ENCODE results near the gene ACR.
"Not testable (repeated sequence)": the region's sequence is repeated elsewhere in the genome, so short reads cannot be mapped to it uniquely, and the experiment has no call there.

Gene ACR

DNA sequence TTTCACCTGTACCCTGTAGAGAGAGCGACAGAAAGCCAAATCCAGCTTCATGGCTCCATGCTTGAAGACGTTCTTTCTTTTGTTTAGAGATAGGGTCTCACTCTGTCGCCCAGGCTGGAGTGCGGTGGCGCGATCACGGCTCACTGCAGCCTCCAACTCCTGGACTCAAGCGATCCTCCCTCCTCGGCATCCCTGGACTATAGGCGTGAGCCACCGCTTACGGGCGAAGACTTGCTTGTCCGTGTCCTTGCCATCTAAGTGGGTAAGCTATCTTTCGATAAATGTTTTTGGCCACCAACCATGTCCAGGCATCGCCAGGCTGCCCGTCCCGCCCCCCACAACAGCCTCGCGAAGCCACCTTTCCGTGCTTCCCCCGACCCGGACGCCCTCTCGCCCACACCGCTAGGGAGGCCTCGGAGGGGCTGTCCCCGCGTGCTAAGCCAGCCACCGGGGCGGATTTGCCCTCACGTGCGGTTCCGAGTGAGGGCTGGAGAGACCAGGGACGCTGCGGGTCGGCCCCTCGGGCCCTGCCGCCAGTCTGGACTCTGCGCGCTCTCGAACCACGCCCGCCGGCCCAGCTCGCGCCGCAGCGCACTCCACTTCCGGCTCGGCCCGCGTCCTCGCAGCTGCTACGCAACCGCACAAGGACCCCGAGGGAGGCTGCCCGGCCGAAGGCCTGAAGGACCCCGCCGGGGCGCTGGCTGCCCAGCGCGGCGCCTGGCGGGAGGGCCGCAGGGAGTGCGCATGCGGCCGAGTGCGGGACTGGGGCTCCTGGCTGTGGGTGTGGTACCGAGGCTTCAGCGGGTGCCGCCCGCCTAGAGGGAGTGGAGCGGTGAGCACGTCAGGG is 45.3 kb downstream of the ACR start, which contains the start of gene RABL2B:
Gene RABL2B, minus strand, starts transcription at position 604 of the 847 bp plus-strand sequence. CDS start 1,342 bp downstream, outside the sequence.
- H3K27ac Mint-ChIP-seq; H3K9me3 Mint-ChIP-seq; H3K36me3 Mint-ChIP-seq (ENCODE audit: low read depth); H3K27me3 Mint-ChIP-seq (ENCODE audit: low read depth, poor library complexity): not testable (repeated sequence)
- H3K4me3 Mint-ChIP-seq = peak within 1 kb of the TSS; percentile 88
- peak; percentile 87 for DNase-seq
- H3K4me1 Mint-ChIP-seq = peaks cover 14% of the 10 kb centered on the region

DNA sequence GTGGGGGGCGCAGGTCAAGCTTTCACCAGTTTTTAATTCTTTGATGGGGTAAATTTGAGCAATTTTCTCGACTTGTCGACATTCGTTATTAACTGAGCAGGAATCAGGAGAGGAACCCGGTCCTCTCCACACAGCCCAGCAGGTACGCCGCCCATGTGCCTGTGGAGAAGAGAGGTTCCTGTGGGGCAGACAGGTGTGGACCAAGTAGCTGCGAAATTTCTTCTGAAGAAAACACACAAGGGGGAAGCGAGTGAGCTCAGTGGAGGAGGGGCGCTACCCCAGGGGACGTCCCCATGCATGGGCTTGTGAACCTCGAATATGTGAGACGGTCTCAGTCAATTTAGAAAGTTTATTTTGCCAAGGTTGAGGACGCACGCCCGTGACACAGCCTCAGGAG is 45.9 kb downstream of the ACR start:
- not testable (repeated sequence) for DNase-seq, H3K27ac Mint-ChIP-seq

DNA sequence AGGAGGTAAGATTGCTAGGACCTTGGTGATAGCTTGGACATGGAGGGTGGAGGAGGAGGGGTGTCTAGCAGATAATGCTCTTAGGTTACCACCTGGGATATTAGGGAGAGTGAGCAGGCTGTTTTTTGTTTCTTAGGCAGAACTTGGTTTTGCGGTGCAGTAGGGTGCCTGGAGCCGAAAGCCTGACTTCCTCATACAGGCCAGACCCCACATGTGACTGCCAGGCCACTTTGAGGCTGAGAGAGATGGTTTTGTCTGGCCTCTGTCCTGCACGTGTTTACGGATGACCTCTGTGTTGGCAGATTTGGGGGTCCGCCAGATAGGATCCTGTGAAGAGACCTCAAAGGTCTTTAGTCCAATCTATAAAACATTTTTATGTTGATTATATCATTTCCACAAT is 47.3 kb downstream of the ACR start:
- not testable (repeated sequence) for H3K36me3 Mint-ChIP-seq (ENCODE audit: low read depth); H3K9me3 Mint-ChIP-seq; H3K27me3 Mint-ChIP-seq (ENCODE audit: low read depth, poor library complexity); DNase-seq; H3K27ac Mint-ChIP-seq
- Mint-ChIP-seq H3K4me1 (peaks cover 14% of the 10 kb centered on the region), H3K4me3 (peak overlapping the region; percentile 42)

More for the DNA sequence above, 45.9 kb downstream of the ACR start:
- not testable (repeated sequence) for H3K27me3 Mint-ChIP-seq (ENCODE audit: low read depth, poor library complexity); H3K9me3 Mint-ChIP-seq; H3K36me3 Mint-ChIP-seq (ENCODE audit: low read depth)
- peaks cover 14% of the 10 kb centered on the region for H3K4me1 Mint-ChIP-seq
- peak overlapping the region; percentile 88 for H3K4me3 Mint-ChIP-seq

DNA sequence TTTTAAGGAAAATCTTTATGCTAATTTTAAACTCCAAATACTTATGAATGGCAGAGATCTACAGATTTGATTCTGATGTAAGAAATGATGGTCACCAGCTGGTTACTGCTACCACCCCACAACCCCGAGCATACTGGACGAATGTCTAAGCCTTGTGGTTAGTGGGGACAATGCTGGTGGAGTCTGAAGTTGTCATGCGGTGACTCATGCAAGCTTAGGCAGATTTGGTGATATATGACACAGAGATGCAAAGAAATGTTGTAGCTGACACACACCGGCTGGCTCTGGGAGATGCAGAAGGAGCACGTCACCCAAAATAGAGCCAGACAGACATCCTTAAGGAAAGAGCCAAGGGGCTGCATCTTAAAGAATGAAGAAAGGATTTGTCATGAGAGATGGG is 48.9 kb downstream of the ACR start:
- H3K27ac Mint-ChIP-seq; H3K9me3 Mint-ChIP-seq; H3K4me3 Mint-ChIP-seq; DNase-seq; H3K36me3 Mint-ChIP-seq (ENCODE audit: low read depth); H3K27me3 Mint-ChIP-seq (ENCODE audit: low read depth, poor library complexity): not testable (repeated sequence)
- H3K4me1 Mint-ChIP-seq = peaks cover 14% of the 10 kb centered on the region
